Measurements from ENCODE around the gene SIGLEC1. TPM values are rescaled to one million over a fixed set of nuclear protein-coding genes. Genes with fewer than 3 reads are reported as not detected.
A peak's percentile ranks its signal among the peaks of the same experiment; 100 is the strongest.

Gene SIGLEC1
- total RNA-seq, 1 experiment from 2014 or later: not detected

- Histone ChIP-seq H3K36me3 (ENCODE audit: low read depth) (no peaks in the 10 kb centered on the region), H2AFZ (no peak overlapping the region), H3K27me3 (ENCODE audit: insufficient read depth, low read depth) (0 out of 2 replicates have a peak, but pooled peaks cover 5% of the 10 kb centered on the region), H3K79me2 (ENCODE audit: low read depth) (no peaks in the 10 kb centered on the region), H3K9me3 (ENCODE audit: insufficient read depth, low read depth) (no peaks in the 10 kb centered on the region), H3K4me3 (no peak overlapping the region), H3K27ac (no peak overlapping the region), H3F3A (ENCODE audit: insufficient read depth, low read depth) (peaks cover 8% of the 10 kb centered on the region; the same call in 1 of the 2 replicates), H4K20me1 (ENCODE audit: insufficient read depth) (no peaks in the 10 kb centered on the region), H3K4me2 (no peak overlapping the region), H3K9me2 (ENCODE audit: insufficient read depth) (no peaks in the 10 kb centered on the region), H3K4me1 (replicated peaks; ENCODE audit: insufficient read depth) (peaks cover 13% of the 10 kb centered on the region)
- intact Hi-C loops (cut with micrococcal nuclease; ENCODE audit: unreplicated experiment): no loop called here
- DNase-seq: no peak
- TF ChIP-seq CTCF (conservative IDR thresholded peaks at IDR 0.05) (no peak), EZH2 (IDR thresholded peaks at IDR 0.05; ENCODE audit: low read depth) (no peak)
- ChIA-PET POLR2A (ENCODE audit: unreplicated experiment) (no interaction called here), CTCF (no interaction called here)
- no TSS peak for BruUV-seq (replicated peaks)
Measured at GRCh38 chr20:3728354-3728753, 16.0 kb upstream of the SIGLEC1 start.

GRCh38 chr20:3727401-3728021, 15.1 kb upstream of the SIGLEC1 start:
- no peaks in the 10 kb centered on the region for H3K9me2 ChIP-seq (ENCODE audit: insufficient read depth)
- no peaks in the 10 kb centered on the region for H3K36me3 ChIP-seq (ENCODE audit: low read depth)
- no peak overlapping the region for H3K27ac ChIP-seq
- BruUV-seq (replicated peaks): no TSS peak
- H3K4me2 ChIP-seq: peak overlapping the region; percentile 31; the same call in 1 of the 2 replicates
- H4K20me1 ChIP-seq (ENCODE audit: insufficient read depth): no peaks in the 10 kb centered on the region
- intact Hi-C loops (cut with micrococcal nuclease; ENCODE audit: unreplicated experiment): no loop called here
- H2AFZ ChIP-seq: no peak overlapping the region; the same call in 1 of the 2 replicates
- no peak overlapping the region for H3K4me3 ChIP-seq
- H3F3A ChIP-seq (ENCODE audit: insufficient read depth, low read depth): peaks cover 8% of the 10 kb centered on the region; the same call in 1 of the 2 replicates
- ChIA-PET CTCF (interaction anchor here (0.5 kb wide), 1 partner anchor 30 kb away, joined by 6 read pairs; no protein-coding TSS in a partner anchor), POLR2A (ENCODE audit: unreplicated experiment) (interaction anchor here (0.6 to 0.7 kb wide), 2 partner anchors 91 to 332 kb away, joined by 3 to 10 read pairs; no protein-coding TSS in a partner anchor)
- DNase-seq: peak in 1 of 2 experiments; percentile 37
- no peak for TF ChIP-seq EZH2 (IDR thresholded peaks at IDR 0.05; ENCODE audit: low read depth)
- TF ChIP-seq CTCF (conservative IDR thresholded peaks at IDR 0.05): no peak
- H3K4me1 ChIP-seq (replicated peaks; ENCODE audit: insufficient read depth): peaks cover 13% of the 10 kb centered on the region
- H3K9me3 ChIP-seq (ENCODE audit: insufficient read depth, low read depth): no peaks in the 10 kb centered on the region
- no peaks in the 10 kb centered on the region for H3K79me2 ChIP-seq (ENCODE audit: low read depth)
- H3K27me3 ChIP-seq (ENCODE audit: insufficient read depth, low read depth): 0 out of 2 replicates have a peak, but pooled peaks cover 5% of the 10 kb centered on the region

DNA sequence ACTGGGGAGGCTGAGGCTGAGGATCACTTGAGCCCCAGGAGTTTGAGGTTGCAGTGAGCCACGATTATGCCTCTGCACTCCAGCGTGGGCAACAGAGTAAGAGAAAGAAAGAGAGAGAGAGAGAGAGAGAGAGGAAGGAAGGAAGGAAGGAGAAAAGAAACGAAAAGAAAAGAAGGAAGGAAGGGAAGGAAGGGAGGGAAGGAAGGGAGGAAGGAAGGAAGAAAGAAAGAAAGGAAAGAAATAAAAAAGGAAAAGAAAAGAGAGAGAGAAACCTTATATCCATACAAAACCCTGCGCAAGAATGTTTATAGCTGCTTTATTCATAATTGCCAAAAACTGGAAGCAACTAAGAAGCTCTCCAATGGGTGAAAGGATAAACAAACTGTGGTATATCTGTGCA, 12.0 kb upstream of the SIGLEC1 start:
- H3K79me2 ChIP-seq (ENCODE audit: low read depth): no peaks in the 10 kb centered on the region
- no TSS peak for BruUV-seq (replicated peaks)
- TF ChIP-seq EZH2 (IDR thresholded peaks at IDR 0.05; ENCODE audit: low read depth) (no peak), CTCF (conservative IDR thresholded peaks at IDR 0.05) (no peak)
- ChIA-PET CTCF (interaction anchor here (0.7 kb wide), 1 partner anchor 254 kb away, joined by 3 read pairs; no protein-coding TSS in a partner anchor), POLR2A (ENCODE audit: unreplicated experiment) (no interaction called here)
- H3K27me3 ChIP-seq (ENCODE audit: insufficient read depth, low read depth): peaks cover 11% of the 10 kb centered on the region; the same call in 1 of the 2 replicates
- peaks cover 8% of the 10 kb centered on the region; the same call in 1 of the 2 replicates for H3F3A ChIP-seq (ENCODE audit: insufficient read depth, low read depth)
- H3K4me2 ChIP-seq: no peak overlapping the region
- H2AFZ ChIP-seq: no peak overlapping the region
- no peak overlapping the region for H3K4me3 ChIP-seq
- no peaks in the 10 kb centered on the region for H4K20me1 ChIP-seq (ENCODE audit: insufficient read depth)
- peaks cover 13% of the 10 kb centered on the region for H3K4me1 ChIP-seq (replicated peaks; ENCODE audit: insufficient read depth)
- intact Hi-C loops (cut with micrococcal nuclease; ENCODE audit: unreplicated experiment): no loop called here
- no peaks in the 10 kb centered on the region for H3K9me2 ChIP-seq (ENCODE audit: insufficient read depth)
- H3K27ac ChIP-seq: no peak overlapping the region
- H3K36me3 ChIP-seq (ENCODE audit: low read depth): no peaks in the 10 kb centered on the region
- no peak for DNase-seq
- no peaks in the 10 kb centered on the region for H3K9me3 ChIP-seq (ENCODE audit: insufficient read depth, low read depth)

All from PC-9 (cell line).